ENCODE measurements around the gene WDR12. TPM values are rescaled to one million over a fixed set of nuclear protein-coding genes. Genes with fewer than 3 reads are reported as not detected.
"Not testable (repeated sequence)": the region's sequence is repeated elsewhere in the genome, so short reads cannot be mapped to it uniquely, and the experiment has no call there.

Gene WDR12
- total RNA-seq = 24.8 and 32.1 TPM in 2 replicates
- polyA plus RNA-seq (2012) = 37.5 TPM

GRCh38 chr2:202911512-202912341, at the start of gene WDR12, which contains the start of gene CARF:
Gene WDR12, minus strand, starts transcription at chr2:202911673. Its CDS starts 197 bp downstream, at chr2:202911476.
Gene CARF, plus strand, starts transcription at chr2:202912275. Its CDS starts 29,628 bp downstream, at chr2:202941903.
- peak; percentile 97 for DNase-seq (ENCODE audit: low read depth)

GRCh38 chr2:202960524-202960923, 49.1 kb upstream of the WDR12 start:
- DNase-seq (ENCODE audit: low read depth) = no peak

- no peak for DNase-seq (ENCODE audit: low read depth)
These were observed 39.1 kb upstream of the WDR12 start for GRCh38 chr2:202950592-202950991.

GRCh38 chr2:202949333-202949732, 37.9 kb upstream of the WDR12 start:
- DNase-seq (ENCODE audit: low read depth) = not testable (repeated sequence)

- no peak for DNase-seq (ENCODE audit: low read depth)
These were observed 34.0 kb upstream of the WDR12 start for GRCh38 chr2:202945497-202945896.

- DNase-seq (ENCODE audit: low read depth) = no peak
These were observed 33.3 kb upstream of the WDR12 start for GRCh38 chr2:202944816-202945215.

- no peak for DNase-seq (ENCODE audit: low read depth)
These were observed 32.9 kb upstream of the WDR12 start for GRCh38 chr2:202944408-202944807.

- DNase-seq (ENCODE audit: low read depth) = no peak
These were observed 30.3 kb upstream of the WDR12 start for GRCh38 chr2:202941771-202942170.

- DNase-seq (ENCODE audit: low read depth) = no peak
These were observed 27.5 kb upstream of the WDR12 start for GRCh38 chr2:202938960-202939359.

- no peak for DNase-seq (ENCODE audit: low read depth)
These were observed 23.0 kb upstream of the WDR12 start for GRCh38 chr2:202934456-202934855.

GRCh38 chr2:202933958-202934357, 22.5 kb upstream of the WDR12 start:
- no peak for DNase-seq (ENCODE audit: low read depth)

GRCh38 chr2:202933139-202933510, 21.7 kb upstream of the WDR12 start:
- DNase-seq (ENCODE audit: low read depth) = no peak

- peak; percentile 64 for DNase-seq (ENCODE audit: low read depth)
These were observed 21.1 kb upstream of the WDR12 start for GRCh38 chr2:202932425-202933138.

- no peak for DNase-seq (ENCODE audit: low read depth)
These were observed 7.4 kb upstream of the WDR12 start for GRCh38 chr2:202918860-202919259.

GRCh38 chr2:202912342-202913201, 1.1 kb upstream of the WDR12 start:
- peak; percentile 13 for DNase-seq (ENCODE audit: low read depth)

- no peak for DNase-seq (ENCODE audit: low read depth)
These were observed 316 bp downstream of the WDR12 start for GRCh38 chr2:202911203-202911511.

- DNase-seq (ENCODE audit: low read depth) = no peak
These were observed 775 bp downstream of the WDR12 start for GRCh38 chr2:202910698-202911097.

- not testable (repeated sequence) for DNase-seq (ENCODE audit: low read depth)
These were observed 1.2 kb downstream of the WDR12 start for GRCh38 chr2:202910250-202910649.

GRCh38 chr2:202909394-202910192, 1.9 kb downstream of the WDR12 start:
- DNase-seq (ENCODE audit: low read depth) = no peak

GRCh38 chr2:202908186-202908585, 3.3 kb downstream of the WDR12 start:
- DNase-seq (ENCODE audit: low read depth) = no peak

- not testable (repeated sequence) for DNase-seq (ENCODE audit: low read depth)
These were observed 6.0 kb downstream of the WDR12 start for GRCh38 chr2:202905507-202905906.
